Spleen (tissue), 7 donors: Measurements from ENCODE around the gene TTC39B.

Experiments used
- POLR2A ChIP-seq, 3 donors: fragments of 450-650 bp; IDR thresholded peaks; one replicate each; pipeline ENCODE4 v1.5.1; 2017; ENCODE audit warnings: antibody characterized with exemption in 3 of 3, mild to moderate bottlenecking in 1 of 3
- POLR2AphosphoS5 ChIP-seq, 3 donors: sonication (generic); formaldehyde crosslinking; IDR thresholded peaks; one replicate each; pipeline ENCODE4 v1.5.1; 2017; ENCODE audit warnings: antibody characterized with exemption in 3 of 3
- TF ChIP-seq, protein P1 (sequence below), 11 experiments: fragments of 200-600 bp in 7 of 11; fragments of 450-650 bp in 4 of 11; sonication (generic) in 4 of 11; IDR thresholded peaks in 8 of 11; conservative IDR thresholded peaks in 3 of 11; 1 replicate in 7 of 11; 2 replicates in 4 of 11; pipeline versions ENCODE4 v1.4.0 to v1.8.0; 2016 to 2021; ENCODE audit warnings: antibody characterized with exemption in 11 of 11, inconsistent platforms in 4 of 11, mild to moderate bottlenecking in 1 of 11
- donor health status: DM: no; HTN: no; CAD: no; lungs with moderate emphysema.
- donor health status: DM: no; HTN: no; CAD: no.
- donor health status: DM: no; HTN: no; CAD: no.

DNA sequence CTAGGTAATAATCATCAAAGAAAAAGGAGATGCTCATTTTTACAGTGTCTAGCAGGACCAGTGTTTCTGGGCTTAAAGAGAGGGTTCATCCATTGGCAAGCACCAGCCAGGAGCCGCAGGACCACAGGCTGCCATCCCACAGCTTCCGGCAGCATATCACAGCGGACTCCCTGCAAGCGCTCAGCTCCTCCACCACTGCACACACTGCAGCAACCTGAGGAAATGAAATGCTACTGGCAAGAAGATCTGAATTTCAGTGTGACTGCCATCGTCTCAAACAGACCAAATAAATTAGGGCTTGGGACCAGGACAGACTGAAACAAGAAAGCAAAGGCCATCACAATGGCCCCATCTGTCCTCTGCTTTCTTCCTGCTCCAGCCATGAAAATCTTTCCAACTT lies 114.2 kb downstream of the TTC39B start:
- no peak for TF ChIP-seq POLR2AphosphoS5 (IDR thresholded peaks at IDR 0.05)
- TF ChIP-seq, protein P1, sequence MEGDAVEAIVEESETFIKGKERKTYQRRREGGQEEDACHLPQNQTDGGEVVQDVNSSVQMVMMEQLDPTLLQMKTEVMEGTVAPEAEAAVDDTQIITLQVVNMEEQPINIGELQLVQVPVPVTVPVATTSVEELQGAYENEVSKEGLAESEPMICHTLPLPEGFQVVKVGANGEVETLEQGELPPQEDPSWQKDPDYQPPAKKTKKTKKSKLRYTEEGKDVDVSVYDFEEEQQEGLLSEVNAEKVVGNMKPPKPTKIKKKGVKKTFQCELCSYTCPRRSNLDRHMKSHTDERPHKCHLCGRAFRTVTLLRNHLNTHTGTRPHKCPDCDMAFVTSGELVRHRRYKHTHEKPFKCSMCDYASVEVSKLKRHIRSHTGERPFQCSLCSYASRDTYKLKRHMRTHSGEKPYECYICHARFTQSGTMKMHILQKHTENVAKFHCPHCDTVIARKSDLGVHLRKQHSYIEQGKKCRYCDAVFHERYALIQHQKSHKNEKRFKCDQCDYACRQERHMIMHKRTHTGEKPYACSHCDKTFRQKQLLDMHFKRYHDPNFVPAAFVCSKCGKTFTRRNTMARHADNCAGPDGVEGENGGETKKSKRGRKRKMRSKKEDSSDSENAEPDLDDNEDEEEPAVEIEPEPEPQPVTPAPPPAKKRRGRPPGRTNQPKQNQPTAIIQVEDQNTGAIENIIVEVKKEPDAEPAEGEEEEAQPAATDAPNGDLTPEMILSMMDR (IDR thresholded peaks at IDR 0.05 in 8 of 11, conservative IDR thresholded peaks at IDR 0.05 in 3 of 11): no peak
- no peak for TF ChIP-seq POLR2A (IDR thresholded peaks at IDR 0.05)
